ENCODE measurements around the gene MAS1L. TPM values are rescaled to one million over a fixed set of nuclear protein-coding genes. Genes with fewer than 3 reads are reported as not detected.

MAS1L gene
- total and polyA plus RNA-seq, 2 experiments from 2014 or later = not detected

- Histone ChIP-seq H3K27ac (no peak overlapping the region), H3F3A (ENCODE audit: insufficient read depth) (no peaks in the 10 kb centered on the region), H4K20me1 (ENCODE audit: insufficient read depth) (no peaks in the 10 kb centered on the region), H3K4me3 (no peak overlapping the region), H3K27me3 (replicated peaks; ENCODE audit: insufficient read depth) (no peaks in the 10 kb centered on the region), H3K36me3 (ENCODE audit: low read depth) (no peaks in the 10 kb centered on the region), H3K79me2 (ENCODE audit: insufficient read depth) (no peaks in the 10 kb centered on the region), H3K9me2 (ENCODE audit: insufficient read depth) (no peaks in the 10 kb centered on the region), H3K9me3 (ENCODE audit: low read depth) (no peaks in the 10 kb centered on the region), H3K4me2 (ENCODE audit: unreplicated experiment) (no peak overlapping the region), H3K4me1 (ENCODE audit: insufficient read depth) (no peaks in the 10 kb centered on the region), H3K9ac (no peak overlapping the region), H2AFZ (no peak overlapping the region)
- no peak for DNase-seq
- 31 to 32% methylated on average over 6 of the region's 6 CpGs for WGBS, 2 experiments (ENCODE audit: low coverage in 1 of 2, low lambda C conversion rate in 2 of 2, missing lambda C conversion rate in 2 of 2)
- in situ Hi-C loops (cut with MboI) = no loop called here
- TF ChIP-seq EZH2 (IDR thresholded peaks at IDR 0.05; ENCODE audit: insufficient read depth, poor library complexity, severe bottlenecking) (no peak), EZH2phosphoT487 (IDR thresholded peaks at IDR 0.05; ENCODE audit: insufficient read depth, low read depth) (no peak)
These were observed 21.5 kb downstream of the MAS1L start for GRCh38 chr6:29466241-29466640.

GRCh38 chr6:29465801-29466200 lies 22.0 kb downstream of the MAS1L start:
- Histone ChIP-seq H2AFZ (no peak overlapping the region), H3F3A (ENCODE audit: insufficient read depth) (no peaks in the 10 kb centered on the region), H3K9me3 (ENCODE audit: low read depth) (no peaks in the 10 kb centered on the region), H3K79me2 (ENCODE audit: insufficient read depth) (no peaks in the 10 kb centered on the region), H3K27ac (no peak overlapping the region), H3K4me1 (ENCODE audit: insufficient read depth) (no peaks in the 10 kb centered on the region), H3K4me2 (ENCODE audit: unreplicated experiment) (no peak overlapping the region), H4K20me1 (ENCODE audit: insufficient read depth) (no peaks in the 10 kb centered on the region), H3K4me3 (no peak overlapping the region), H3K36me3 (ENCODE audit: low read depth) (no peaks in the 10 kb centered on the region), H3K9me2 (ENCODE audit: insufficient read depth) (no peaks in the 10 kb centered on the region), H3K27me3 (replicated peaks; ENCODE audit: insufficient read depth) (no peaks in the 10 kb centered on the region), H3K9ac (no peak overlapping the region)
- WGBS, 2 experiments (ENCODE audit: low coverage in 1 of 2, low lambda C conversion rate in 2 of 2, missing lambda C conversion rate in 2 of 2) = 8 to 11% methylated on average over 2 of the region's 2 CpGs
- in situ Hi-C loops (cut with MboI) = no loop called here
- DNase-seq = no peak
- no peak for TF ChIP-seq EZH2phosphoT487 (IDR thresholded peaks at IDR 0.05; ENCODE audit: insufficient read depth, low read depth)
- no peak for TF ChIP-seq EZH2 (IDR thresholded peaks at IDR 0.05; ENCODE audit: insufficient read depth, poor library complexity, severe bottlenecking)

- Histone ChIP-seq H2AFZ (no peak overlapping the region), H4K20me1 (ENCODE audit: insufficient read depth) (no peaks in the 10 kb centered on the region), H3K36me3 (ENCODE audit: low read depth) (no peaks in the 10 kb centered on the region), H3K9me2 (ENCODE audit: insufficient read depth) (no peaks in the 10 kb centered on the region), H3K4me2 (ENCODE audit: unreplicated experiment) (no peak overlapping the region), H3K79me2 (ENCODE audit: insufficient read depth) (no peaks in the 10 kb centered on the region), H3K4me1 (ENCODE audit: insufficient read depth) (no peaks in the 10 kb centered on the region), H3K9ac (no peak overlapping the region), H3K27ac (no peak overlapping the region), H3F3A (ENCODE audit: insufficient read depth) (no peaks in the 10 kb centered on the region), H3K4me3 (no peak overlapping the region), H3K9me3 (ENCODE audit: low read depth) (no peaks in the 10 kb centered on the region), H3K27me3 (replicated peaks; ENCODE audit: insufficient read depth) (no peaks in the 10 kb centered on the region)
- 22 to 32% methylated on average over 2 of the region's 2 CpGs for WGBS, 2 experiments (ENCODE audit: low coverage in 1 of 2, low lambda C conversion rate in 2 of 2, missing lambda C conversion rate in 2 of 2)
- DNase-seq = no peak
- in situ Hi-C loops (cut with MboI) = no loop called here
- TF ChIP-seq EZH2 (IDR thresholded peaks at IDR 0.05; ENCODE audit: insufficient read depth, poor library complexity, severe bottlenecking) = no peak
These were observed 22.5 kb downstream of the MAS1L start for GRCh38 chr6:29465279-29465678.

GRCh38 chr6:29462022-29462421 lies 25.7 kb downstream of the MAS1L start:
- 17% methylated on average over 6 of the region's 6 CpGs for WGBS, 2 experiments (ENCODE audit: low coverage in 1 of 2, low lambda C conversion rate in 2 of 2, missing lambda C conversion rate in 2 of 2)
- Histone ChIP-seq H3K9me2 (ENCODE audit: insufficient read depth) (no peaks in the 10 kb centered on the region), H3K36me3 (ENCODE audit: low read depth) (no peaks in the 10 kb centered on the region), H3K4me2 (ENCODE audit: unreplicated experiment) (no peak overlapping the region), H4K20me1 (ENCODE audit: insufficient read depth) (no peaks in the 10 kb centered on the region), H3K4me3 (no peak overlapping the region), H2AFZ (no peak overlapping the region), H3K27ac (no peak overlapping the region), H3K79me2 (ENCODE audit: insufficient read depth) (no peaks in the 10 kb centered on the region), H3F3A (ENCODE audit: insufficient read depth) (no peaks in the 10 kb centered on the region), H3K27me3 (replicated peaks; ENCODE audit: insufficient read depth) (no peaks in the 10 kb centered on the region), H3K4me1 (ENCODE audit: insufficient read depth) (no peaks in the 10 kb centered on the region), H3K9ac (no peak overlapping the region), H3K9me3 (ENCODE audit: low read depth) (no peaks in the 10 kb centered on the region)
- no peak for DNase-seq
- TF ChIP-seq EZH2phosphoT487 (IDR thresholded peaks at IDR 0.05; ENCODE audit: insufficient read depth, low read depth) (no peak), EZH2 (IDR thresholded peaks at IDR 0.05; ENCODE audit: insufficient read depth, poor library complexity, severe bottlenecking) (no peak)
- in situ Hi-C loops (cut with MboI) = no loop called here
